ENCODE data around the gene FADS3.

Gene FADS3

GRCh38 chr11:61891331-61892084 lies at the start of gene FADS3:
Gene FADS3, minus strand, starts transcription at chr11:61891545. Its CDS starts 164 bp downstream, at chr11:61891381.
- DNase-seq = peak in 13 of 14 donors; percentile 44 to 92 (median 78)

DNA sequence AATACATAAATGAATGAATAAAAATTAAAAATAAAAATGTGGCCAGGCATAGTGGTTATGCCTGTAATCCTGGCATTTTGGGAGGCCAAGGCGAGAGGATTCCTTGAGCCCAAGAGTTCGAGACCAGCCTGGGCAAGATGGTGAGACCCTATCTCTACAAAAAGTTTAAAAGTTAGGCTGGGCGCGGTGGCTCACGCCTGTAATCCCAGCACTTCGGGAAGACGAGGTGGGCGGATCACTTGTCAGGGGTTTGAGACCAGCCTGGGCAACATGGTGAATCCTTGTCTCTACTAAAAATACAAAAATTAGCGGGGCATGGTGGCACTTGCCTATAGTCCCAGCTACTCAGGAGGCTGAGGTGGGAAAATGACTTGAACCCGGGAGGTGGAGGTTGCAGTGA lies 49.1 kb upstream of the FADS3 start:
- DNase-seq = no peak

- DNase-seq = no peak
Observed at GRCh38 chr11:61935861-61936260, 44.5 kb upstream of the FADS3 start.

GRCh38 chr11:61930933-61931332 lies 39.6 kb upstream of the FADS3 start:
- DNase-seq = no peak

- no peak for DNase-seq
Observed at GRCh38 chr11:61928606-61929005, 37.3 kb upstream of the FADS3 start.

DNA sequence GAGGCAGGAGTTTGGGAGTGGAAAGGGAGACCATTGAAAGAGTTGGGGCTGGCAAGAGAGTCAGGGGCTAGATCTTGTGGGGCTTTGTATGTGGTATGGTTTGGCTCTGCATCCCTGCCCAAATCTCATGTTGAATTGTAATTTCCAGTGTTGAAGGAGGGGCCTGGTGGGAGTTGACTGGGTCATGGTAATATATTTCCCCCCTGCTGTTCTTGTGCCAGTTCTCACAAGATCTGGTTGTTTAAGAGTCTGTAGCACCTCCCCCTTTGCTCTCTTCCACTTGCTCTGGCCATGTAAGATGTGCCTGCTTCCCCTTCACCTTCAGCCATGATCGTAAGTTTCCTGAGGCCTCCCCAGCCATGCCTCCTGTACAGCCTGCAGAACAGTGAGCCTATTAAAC lies 36.2 kb upstream of the FADS3 start:
- no peak for DNase-seq

DNA sequence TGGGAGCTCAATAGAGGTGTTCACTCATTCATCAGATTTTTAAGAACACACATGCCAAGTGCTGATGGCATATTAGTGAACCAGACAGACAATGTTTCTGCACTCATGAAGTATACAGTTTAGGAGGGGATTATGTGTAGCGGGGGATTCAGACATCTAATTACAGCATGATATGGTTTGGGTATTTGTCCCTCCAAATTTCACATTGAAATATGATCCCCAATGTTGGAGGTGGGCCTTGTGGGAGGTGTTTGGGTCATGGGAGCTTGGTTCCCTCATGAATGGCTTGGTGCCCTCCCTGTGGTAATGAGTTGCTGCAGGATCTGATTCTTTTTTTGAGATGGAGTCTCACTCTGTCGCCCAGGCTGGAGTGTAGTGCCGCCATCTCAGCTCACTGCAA lies 34.9 kb upstream of the FADS3 start:
- no peak for DNase-seq

DNA sequence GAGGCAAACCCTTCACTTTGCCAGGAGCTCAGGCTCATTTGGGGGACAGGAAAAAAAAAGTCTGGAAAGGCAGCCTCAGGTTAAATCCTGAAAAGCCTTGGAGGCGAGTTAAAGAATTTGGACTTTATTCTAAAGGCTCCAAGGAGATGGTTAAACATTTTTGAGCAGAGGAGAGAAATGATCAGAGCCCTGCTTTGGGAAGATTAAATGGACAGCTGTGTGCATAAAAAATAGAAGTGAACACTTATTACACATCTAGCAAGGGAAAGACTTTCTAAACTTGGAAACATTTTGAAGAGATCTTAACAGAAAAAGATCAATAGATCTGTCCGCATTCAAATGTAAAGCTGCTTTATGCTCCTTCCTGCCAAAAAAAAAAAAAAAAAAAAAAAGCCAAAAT lies 34.4 kb upstream of the FADS3 start:
- DNase-seq = no peak

DNA sequence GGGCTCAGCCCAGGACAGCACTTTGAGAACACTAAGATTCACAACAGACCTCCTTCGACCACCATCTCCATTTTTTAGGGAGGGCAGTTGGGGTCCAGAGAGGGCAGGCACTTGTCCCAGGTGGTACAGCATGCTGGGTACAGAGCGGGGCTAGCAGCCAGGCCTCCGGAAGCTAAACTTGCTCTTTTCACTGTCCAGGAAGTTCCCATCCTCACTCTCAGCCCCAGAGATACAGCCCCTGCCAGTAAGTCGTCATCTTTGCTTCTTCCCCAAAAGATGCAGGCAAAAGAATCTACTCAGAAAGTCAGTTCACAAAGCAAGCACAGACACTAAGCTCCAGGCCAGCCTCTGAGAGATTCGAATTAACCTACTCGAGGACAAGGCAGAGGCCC lies 32.7 kb upstream of the FADS3 start:
- DNase-seq = no peak

DNA sequence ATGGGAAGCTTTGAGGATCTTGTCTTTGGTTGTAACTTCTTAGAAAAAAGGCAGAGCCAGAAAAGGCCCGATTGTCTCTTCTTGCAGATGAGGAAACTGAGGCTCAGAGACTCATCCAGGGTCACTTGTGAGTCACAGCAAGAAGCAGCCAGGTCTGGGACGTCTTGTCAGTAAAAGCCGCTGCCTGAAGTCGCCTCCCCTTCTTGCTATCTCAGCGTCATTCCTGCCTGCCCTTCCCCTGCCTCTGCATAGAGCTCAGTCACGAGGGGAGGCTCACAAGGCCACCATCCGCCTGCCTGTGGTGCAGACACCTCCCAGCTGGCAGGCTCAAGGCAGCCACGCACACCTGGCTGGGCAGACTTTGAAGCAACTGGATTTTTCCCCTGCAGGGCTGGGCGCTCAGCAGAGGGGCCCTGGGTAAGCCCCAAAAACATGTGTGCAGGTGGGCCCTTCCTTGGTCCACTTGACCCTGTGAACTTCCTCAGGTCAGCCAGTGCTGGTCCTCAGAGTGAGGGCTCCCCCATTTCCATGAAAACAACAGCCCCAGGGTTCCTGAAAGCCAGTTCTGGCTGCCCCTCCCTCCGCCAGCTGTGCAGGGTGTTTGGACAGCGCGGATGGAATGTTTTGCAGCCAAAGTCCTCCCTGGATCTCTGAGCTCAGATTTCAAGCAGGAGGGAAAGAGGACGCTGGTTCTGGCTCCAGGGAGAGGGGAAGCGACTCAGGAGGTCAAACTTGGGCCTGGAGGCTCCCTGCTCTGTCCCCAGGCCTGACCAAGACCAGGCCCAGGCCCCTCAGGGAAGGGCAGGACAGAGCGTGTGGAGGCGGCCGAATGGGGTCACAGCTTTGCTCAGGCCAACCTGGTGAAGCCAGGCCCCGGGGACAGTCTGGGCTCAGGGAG lies 32.1 kb upstream of the FADS3 start:
- DNase-seq = peak in 2 of 14 donors; percentile 32 to 38

GRCh38 chr11:61922539-61922938 lies 31.2 kb upstream of the FADS3 start:
- DNase-seq = peak in 1 of 14 donors; percentile 48

DNA sequence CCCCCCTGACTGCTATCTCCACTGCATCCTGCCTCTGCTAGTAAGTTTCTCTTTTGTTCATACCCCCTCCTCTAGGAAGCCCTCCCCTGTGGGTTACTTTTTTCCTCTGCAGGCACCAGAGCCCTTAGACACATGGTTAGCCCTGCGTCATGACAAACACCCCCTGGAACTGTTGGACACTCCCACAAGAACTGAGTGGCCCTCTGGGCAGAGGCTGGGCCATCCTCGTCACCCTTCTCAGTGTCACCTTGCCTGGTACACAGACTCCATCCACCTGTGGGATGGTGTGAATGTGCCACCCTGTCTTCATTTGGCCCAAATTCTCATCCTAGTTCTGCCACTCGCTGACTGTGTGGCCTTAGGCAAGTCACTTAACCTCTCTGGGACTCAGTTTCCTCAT lies 30.1 kb upstream of the FADS3 start:
- DNase-seq = no peak

DNA sequence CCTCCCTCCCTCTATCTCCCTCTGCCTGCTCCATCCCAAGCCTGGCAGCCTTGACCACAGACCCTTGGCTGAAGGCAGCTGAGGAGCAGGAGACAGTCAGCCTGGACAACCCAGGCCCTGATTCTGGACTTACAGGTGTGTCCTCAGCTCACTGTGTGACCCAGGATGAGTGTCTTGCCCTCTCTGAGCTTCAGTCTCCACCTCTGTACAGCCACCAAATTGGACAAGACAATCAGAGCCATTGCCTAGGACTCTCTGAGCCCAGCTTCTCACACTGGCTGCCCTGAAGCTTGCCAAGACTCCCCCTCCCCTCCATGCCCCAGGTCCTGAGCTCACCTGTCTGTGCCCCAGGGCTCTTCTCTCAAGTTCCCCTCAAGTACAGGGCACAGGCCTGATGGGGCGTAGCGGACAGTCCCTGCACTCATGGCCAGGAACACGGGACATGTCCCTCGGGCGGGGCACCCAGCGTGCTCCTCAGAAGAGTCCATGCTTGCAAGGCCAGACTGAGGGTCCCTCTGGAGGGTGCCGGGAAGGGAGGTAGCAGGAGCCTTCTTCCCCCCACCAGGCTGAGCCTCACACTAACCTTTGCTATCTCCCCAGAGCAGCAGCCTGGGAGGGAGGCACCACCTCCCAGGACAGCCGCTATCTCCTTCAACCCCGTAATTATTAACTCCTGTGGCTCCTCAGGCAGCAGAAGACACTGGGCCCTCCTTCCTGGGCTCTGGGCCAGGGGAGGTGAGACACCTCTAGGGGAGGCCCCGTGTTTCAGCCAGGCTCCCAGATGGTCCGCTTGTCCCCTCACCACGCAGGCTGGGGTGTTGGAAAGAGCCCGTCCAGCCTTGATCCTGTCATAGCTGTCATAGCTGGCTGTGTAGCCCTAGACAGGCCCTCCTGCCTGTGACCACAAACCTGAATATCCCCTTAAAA lies 28.6 kb upstream of the FADS3 start:
- DNase-seq = no peak

GRCh38 chr11:61918938-61919704 lies 27.8 kb upstream of the FADS3 start:
- no peak for DNase-seq

DNA sequence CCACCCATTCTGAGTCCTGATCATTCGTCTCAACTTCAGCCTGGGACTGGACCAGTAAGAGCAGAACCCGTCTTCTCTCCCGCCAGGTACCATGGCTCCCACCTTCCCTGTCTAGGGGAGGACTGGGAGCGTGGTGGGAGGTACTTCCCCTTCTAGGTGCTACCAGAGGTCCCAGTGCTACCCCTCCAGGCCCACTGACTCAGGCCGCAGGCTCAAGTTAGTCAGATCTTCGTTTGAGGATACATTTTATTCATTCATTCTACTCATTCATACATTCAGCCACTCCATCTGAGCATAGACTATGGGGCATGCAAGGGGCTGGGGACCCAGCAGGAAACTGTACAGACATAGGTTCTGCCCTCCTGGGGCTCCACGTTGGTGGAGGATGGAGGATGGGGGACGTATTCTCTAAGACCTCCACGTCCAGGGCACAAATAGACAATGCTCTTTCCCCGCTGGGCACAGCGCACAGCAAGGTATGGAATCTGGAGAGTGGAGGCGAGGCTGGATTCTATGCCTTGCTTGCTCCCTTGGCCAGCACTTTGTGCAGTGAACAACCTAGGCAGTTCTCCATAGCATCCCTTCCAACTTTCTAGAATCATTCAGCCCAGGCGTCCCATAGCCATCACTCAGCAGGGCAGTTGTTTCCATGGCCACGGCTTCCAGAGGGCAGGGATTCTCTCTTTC lies 27.0 kb upstream of the FADS3 start:
- DNase-seq = no peak

- peak in 10 of 14 donors; percentile 22 to 73 (median 32) for DNase-seq
Observed at GRCh38 chr11:61917334-61918109, 26.2 kb upstream of the FADS3 start, which contains the start of gene RAB3IL1. Gene RAB3IL1, minus strand, starts transcription at chr11:61917566. Its CDS starts 199 bp downstream, at chr11:61917367.

DNA sequence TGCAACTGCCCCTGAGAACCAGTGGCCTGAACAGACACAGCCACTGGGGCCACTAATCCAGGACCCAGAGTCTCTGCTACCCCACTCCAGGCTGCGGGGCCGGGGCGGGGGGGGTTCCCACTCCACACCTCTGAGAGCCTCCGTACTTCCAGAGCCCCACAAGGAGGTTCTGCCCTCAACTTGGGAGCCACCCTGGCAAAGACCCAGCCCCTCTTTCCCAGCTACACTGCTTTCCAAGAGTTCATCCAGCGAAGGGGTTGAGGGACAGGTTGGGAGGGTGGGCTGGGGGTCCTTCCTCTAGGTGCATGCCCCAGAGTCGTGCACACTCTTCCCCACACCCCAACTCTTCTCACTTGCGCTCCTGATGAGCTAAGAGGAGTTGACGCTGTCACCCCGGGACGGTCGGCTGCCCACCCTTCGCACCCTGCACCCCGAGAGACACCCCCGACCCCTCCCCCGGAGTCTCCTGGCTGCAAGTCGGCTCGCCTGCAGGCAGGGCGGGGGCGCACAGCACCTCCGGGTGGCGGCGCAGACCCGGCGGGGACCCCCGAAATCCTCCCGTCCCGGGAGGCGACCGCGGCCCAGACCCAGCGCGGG lies 25.5 kb upstream of the FADS3 start:
- DNase-seq = peak in 1 of 14 donors; percentile 57

DNA sequence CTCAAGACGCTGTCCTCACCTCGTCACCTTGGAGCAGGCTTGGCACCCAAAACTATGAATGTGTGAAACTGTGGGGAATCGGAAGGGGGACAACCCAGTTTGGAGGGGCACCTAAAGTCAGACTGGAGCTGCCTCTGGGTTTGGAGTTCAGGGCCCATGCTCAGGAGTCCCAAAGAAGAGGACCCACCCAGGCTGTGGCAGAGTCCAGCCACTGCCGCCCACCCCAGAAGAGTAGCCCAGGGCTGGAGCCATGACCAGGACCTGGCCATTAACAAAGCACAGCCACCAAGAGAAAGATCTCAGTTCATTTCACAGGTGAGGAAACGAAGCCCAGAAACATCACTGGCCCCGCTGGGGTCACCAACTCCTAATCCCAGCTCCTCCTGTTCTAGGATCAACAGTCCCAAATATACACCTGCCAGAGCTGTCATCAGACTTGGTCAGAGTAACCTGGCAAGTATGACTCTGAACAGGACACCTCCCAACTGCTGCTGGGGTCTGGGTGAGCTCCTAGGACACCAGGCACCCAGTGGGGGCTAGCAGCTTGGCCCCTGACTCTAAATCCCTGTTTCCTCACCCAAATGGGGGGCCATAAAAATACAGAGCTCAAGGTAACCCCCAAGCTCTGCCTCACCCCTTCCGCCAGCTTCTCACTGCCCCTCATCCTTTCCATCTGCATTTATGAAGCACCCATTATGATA lies 23.3 kb upstream of the FADS3 start:
- DNase-seq = no peak
